ENCODE results near the gene GLRB. TPM values are rescaled to one million over a fixed set of nuclear protein-coding genes. Genes with fewer than 3 reads are reported as not detected.

The GLRB gene
- total RNA-seq, 1 donor from 2014 or later: 6.1 TPM

DNA sequence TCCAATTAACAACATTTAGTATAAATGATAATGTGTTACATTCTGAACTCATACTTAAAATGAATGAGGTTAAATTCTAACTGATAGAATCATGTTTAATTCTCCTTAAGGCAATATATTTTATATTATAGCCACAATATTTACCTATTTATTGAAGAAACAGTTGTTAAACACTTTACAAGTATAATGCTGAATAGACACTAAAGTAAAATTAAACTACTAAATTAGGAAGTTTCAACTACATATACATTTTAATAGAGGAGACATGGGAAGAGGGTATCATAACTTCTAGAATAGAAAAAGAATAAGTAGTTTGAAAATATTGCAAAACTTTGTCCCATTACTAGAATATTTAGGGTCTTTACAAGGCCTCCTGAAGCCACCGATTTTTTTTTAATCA lies 108.3 kb downstream of the GLRB start:
- Histone ChIP-seq H3K27ac (no peak overlapping the region), H3K27me3 (no peaks in the 10 kb centered on the region), H3K9ac (no peak overlapping the region), H3K4me3 (no peak overlapping the region), H3K36me3 (no peaks in the 10 kb centered on the region), H4K20me1 (ENCODE audit: low read depth) (no peaks in the 10 kb centered on the region), H3K9me3 (ENCODE audit: low read depth) (no peaks in the 10 kb centered on the region), H3K4me1 (peaks cover 20% of the 10 kb centered on the region), H3K79me2 (ENCODE audit: low read depth) (no peaks in the 10 kb centered on the region), H2AFZ (replicated peaks) (no peak overlapping the region), H3K4me2 (no peak overlapping the region), H3F3A (ENCODE audit: low read depth) (no peaks in the 10 kb centered on the region)
- Mint-ChIP-seq H3K36me3 (no peaks in the 10 kb centered on the region), H3K27ac (no peak overlapping the region), H3K9me3 (peaks cover 3% of the 10 kb centered on the region), H3K27me3 (ENCODE audit: insufficient read depth, low read depth) (no peaks in the 10 kb centered on the region), H3K4me1 (peaks cover 3% of the 10 kb centered on the region), H3K4me3 (no peak overlapping the region)
- TF ChIP-seq EZH2 (IDR thresholded peaks at IDR 0.05) (no peak), EZH2phosphoT487 (IDR thresholded peaks at IDR 0.05) (no peak)
- TF ChIP-seq, protein P1, sequence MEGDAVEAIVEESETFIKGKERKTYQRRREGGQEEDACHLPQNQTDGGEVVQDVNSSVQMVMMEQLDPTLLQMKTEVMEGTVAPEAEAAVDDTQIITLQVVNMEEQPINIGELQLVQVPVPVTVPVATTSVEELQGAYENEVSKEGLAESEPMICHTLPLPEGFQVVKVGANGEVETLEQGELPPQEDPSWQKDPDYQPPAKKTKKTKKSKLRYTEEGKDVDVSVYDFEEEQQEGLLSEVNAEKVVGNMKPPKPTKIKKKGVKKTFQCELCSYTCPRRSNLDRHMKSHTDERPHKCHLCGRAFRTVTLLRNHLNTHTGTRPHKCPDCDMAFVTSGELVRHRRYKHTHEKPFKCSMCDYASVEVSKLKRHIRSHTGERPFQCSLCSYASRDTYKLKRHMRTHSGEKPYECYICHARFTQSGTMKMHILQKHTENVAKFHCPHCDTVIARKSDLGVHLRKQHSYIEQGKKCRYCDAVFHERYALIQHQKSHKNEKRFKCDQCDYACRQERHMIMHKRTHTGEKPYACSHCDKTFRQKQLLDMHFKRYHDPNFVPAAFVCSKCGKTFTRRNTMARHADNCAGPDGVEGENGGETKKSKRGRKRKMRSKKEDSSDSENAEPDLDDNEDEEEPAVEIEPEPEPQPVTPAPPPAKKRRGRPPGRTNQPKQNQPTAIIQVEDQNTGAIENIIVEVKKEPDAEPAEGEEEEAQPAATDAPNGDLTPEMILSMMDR (IDR thresholded peaks at IDR 0.05): no peak
- DNase-seq (ENCODE audit: low spot score): no peak

DNA sequence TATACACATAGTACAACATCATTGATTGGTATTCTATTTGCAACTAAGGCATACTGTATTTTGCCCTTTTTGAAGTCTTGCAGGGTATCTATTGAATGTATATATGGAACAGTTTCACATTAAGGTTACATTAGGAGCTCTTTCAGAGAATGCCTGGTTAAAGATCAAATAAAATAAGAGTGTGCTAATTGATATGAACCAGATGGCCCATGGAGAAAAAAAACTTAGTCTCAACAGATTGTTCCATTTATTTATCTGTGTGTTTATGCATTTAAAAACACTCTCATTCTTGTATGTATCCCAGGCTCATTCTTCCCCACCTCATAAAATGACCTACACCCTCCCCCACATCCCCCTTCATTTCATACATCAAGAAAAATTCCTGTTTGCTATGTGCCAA lies 109.4 kb downstream of the GLRB start:
- Histone ChIP-seq H3K4me2 (no peak overlapping the region), H3K79me2 (ENCODE audit: low read depth) (no peaks in the 10 kb centered on the region), H3K36me3 (no peaks in the 10 kb centered on the region), H3K4me3 (no peak overlapping the region), H3F3A (ENCODE audit: low read depth) (no peaks in the 10 kb centered on the region), H3K4me1 (peaks cover 20% of the 10 kb centered on the region), H3K9me3 (ENCODE audit: low read depth) (no peaks in the 10 kb centered on the region), H3K27me3 (no peaks in the 10 kb centered on the region), H4K20me1 (ENCODE audit: low read depth) (no peaks in the 10 kb centered on the region), H2AFZ (replicated peaks) (no peak overlapping the region), H3K27ac (no peak overlapping the region), H3K9ac (no peak overlapping the region)
- H3K9me3 Mint-ChIP-seq: peaks cover 7% of the 10 kb centered on the region
- no peak for DNase-seq (ENCODE audit: low spot score)
- TF ChIP-seq EZH2phosphoT487 (IDR thresholded peaks at IDR 0.05) (no peak), EZH2 (IDR thresholded peaks at IDR 0.05) (no peak)
- TF ChIP-seq, protein P1 (IDR thresholded peaks at IDR 0.05): no peak
- H3K36me3 Mint-ChIP-seq: no peaks in the 10 kb centered on the region
- H3K27me3 Mint-ChIP-seq (ENCODE audit: insufficient read depth, low read depth): no peaks in the 10 kb centered on the region
- H3K4me1 Mint-ChIP-seq: peaks cover 3% of the 10 kb centered on the region
- no peak overlapping the region for H3K27ac Mint-ChIP-seq
- no peak overlapping the region for H3K4me3 Mint-ChIP-seq

DNA sequence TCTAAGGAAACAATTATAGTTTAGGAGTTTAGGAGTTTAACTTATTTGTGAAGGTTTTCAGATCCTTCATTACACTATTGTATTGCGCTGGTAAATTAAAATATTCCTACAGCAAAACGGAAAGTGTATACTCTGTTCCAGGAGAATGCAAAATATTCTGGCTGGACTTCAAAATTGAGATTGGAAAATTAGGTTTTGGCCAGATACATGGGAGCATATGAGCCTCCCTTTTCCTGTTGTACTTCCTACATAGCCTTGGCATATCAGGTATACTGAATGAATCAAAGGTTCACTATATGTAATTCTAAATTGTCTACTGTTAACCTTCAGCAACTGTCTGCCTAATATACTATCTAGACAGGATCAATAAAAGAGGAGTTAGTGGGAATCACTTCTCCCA lies 119.4 kb downstream of the GLRB start:
- Mint-ChIP-seq H3K36me3 (no peaks in the 10 kb centered on the region), H3K27ac (no peak overlapping the region), H3K4me3 (no peak overlapping the region), H3K27me3 (ENCODE audit: insufficient read depth, low read depth) (no peaks in the 10 kb centered on the region), H3K4me1 (no peaks in the 10 kb centered on the region), H3K9me3 (no peaks in the 10 kb centered on the region)
- Histone ChIP-seq H3K4me2 (no peak overlapping the region), H3K9ac (no peak overlapping the region), H3K27me3 (no peaks in the 10 kb centered on the region), H3K79me2 (ENCODE audit: low read depth) (no peaks in the 10 kb centered on the region), H3K27ac (no peak overlapping the region), H3K4me3 (no peak overlapping the region), H3F3A (ENCODE audit: low read depth) (no peaks in the 10 kb centered on the region), H3K4me1 (no peaks in the 10 kb centered on the region), H2AFZ (replicated peaks) (no peak overlapping the region), H3K9me3 (ENCODE audit: low read depth) (no peaks in the 10 kb centered on the region), H3K36me3 (no peaks in the 10 kb centered on the region), H4K20me1 (ENCODE audit: low read depth) (no peaks in the 10 kb centered on the region)
- TF ChIP-seq EZH2phosphoT487 (IDR thresholded peaks at IDR 0.05): no peak
- DNase-seq (ENCODE audit: low spot score): no peak

DNA sequence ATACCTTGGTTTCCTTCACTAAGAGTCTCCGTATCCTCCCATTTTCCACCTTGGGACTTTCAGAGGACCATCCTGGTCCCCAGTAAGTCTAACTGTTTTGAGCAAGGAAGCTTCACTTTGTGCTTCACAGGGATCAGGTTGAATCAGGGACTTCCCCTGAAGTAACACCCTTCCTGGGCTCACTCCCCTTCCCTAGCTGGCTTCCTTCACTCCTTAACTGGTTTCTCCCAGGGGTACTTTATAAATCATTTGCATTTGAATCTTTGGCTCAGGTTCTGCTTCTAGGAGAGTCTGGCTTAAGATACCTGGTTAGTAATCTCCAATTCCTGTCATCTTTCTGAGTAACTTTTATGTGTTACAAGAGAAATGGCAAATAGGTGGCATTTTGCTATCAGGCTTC lies 120.1 kb downstream of the GLRB start:
- no peaks in the 10 kb centered on the region for H3K36me3 Mint-ChIP-seq
- no peaks in the 10 kb centered on the region for H3K4me1 ChIP-seq
- no peaks in the 10 kb centered on the region for H3K9me3 Mint-ChIP-seq
- H3K27me3 Mint-ChIP-seq (ENCODE audit: insufficient read depth, low read depth): no peaks in the 10 kb centered on the region
- no peaks in the 10 kb centered on the region for H3F3A ChIP-seq (ENCODE audit: low read depth)
- no peak for TF ChIP-seq EZH2phosphoT487 (IDR thresholded peaks at IDR 0.05)
- no peaks in the 10 kb centered on the region for H3K27me3 ChIP-seq
- H3K4me3 Mint-ChIP-seq: no peak overlapping the region
- no peaks in the 10 kb centered on the region for H3K36me3 ChIP-seq
- no peak overlapping the region for H3K4me3 ChIP-seq
- no peaks in the 10 kb centered on the region for H3K4me1 Mint-ChIP-seq
- no peaks in the 10 kb centered on the region for H3K79me2 ChIP-seq (ENCODE audit: low read depth)
- H4K20me1 ChIP-seq (ENCODE audit: low read depth): no peaks in the 10 kb centered on the region
- DNase-seq (ENCODE audit: low spot score): no peak
- peak overlapping the region; percentile 5 for H3K27ac Mint-ChIP-seq
- H2AFZ ChIP-seq (replicated peaks): peak overlapping the region; percentile 24
- no peak overlapping the region for H3K9ac ChIP-seq
- H3K4me2 ChIP-seq: no peak overlapping the region
- no peaks in the 10 kb centered on the region for H3K9me3 ChIP-seq (ENCODE audit: low read depth)
- H3K27ac ChIP-seq: no peak overlapping the region
